Osteoblast (primary cell): ENCODE data around the gene SETX. TPM values are rescaled to one million over a fixed set of nuclear protein-coding genes. Genes with fewer than 3 reads are reported as not detected.

ENCODE experiments used
- DNase-seq: peaks from one replicate; pipeline ENCODE4 v3.0.0; 2011; ENCODE audit warnings: low spot score, mixed read lengths; ENCODE audit not compliant: insufficient read length; ENCODE audit errors: missing footprints
- H2AFZ ChIP-seq: 2 replicates; pipeline ENCODE4 v1.6.0; 2011; ENCODE audit warnings: mild to moderate bottlenecking, low read length
- H3K27ac ChIP-seq: 2 replicates; pipeline ENCODE4 v1.5.1; 2011; ENCODE audit warnings: mild to moderate bottlenecking, low read depth, low read length, moderate library complexity
- H3K27me3 ChIP-seq: 2 replicates; pipeline ENCODE4 v1.6.0; 2012; ENCODE audit warnings: mild to moderate bottlenecking, control low read depth, inconsistent platforms, low read length, moderate library complexity; ENCODE audit not compliant: insufficient read depth
- H3K36me3 ChIP-seq: 2 replicates; pipeline ENCODE4 v1.5.1; 2011; ENCODE audit warnings: mild to moderate bottlenecking, low read length, control low read depth, moderate library complexity; ENCODE audit not compliant: insufficient read depth
- H3K4me1 ChIP-seq: 2 replicates; pipeline ENCODE4 v1.5.1; 2011; ENCODE audit warnings: mild to moderate bottlenecking, low read length, control low read depth, moderate library complexity; ENCODE audit not compliant: insufficient read depth
- H3K4me2 ChIP-seq: 2 replicates; pipeline ENCODE4 v1.6.0; 2011; ENCODE audit warnings: mild to moderate bottlenecking, low read length; ENCODE audit not compliant: insufficient read depth
- H3K4me3 ChIP-seq: fragments of 200-600 bp; sonication (generic); 3 replicates; pipeline ENCODE4 v1.5.1; 2012; ENCODE audit warnings: mild to moderate bottlenecking, low read length, inconsistent platforms; ENCODE audit not compliant: insufficient read depth
- H3K79me2 ChIP-seq: 2 replicates; pipeline ENCODE4 v1.6.0; 2012; ENCODE audit warnings: mild to moderate bottlenecking, low read length, control low read depth, inconsistent platforms; ENCODE audit not compliant: insufficient read depth
- H3K9me3 ChIP-seq: 2 replicates; pipeline ENCODE4 v1.5.1; 2011; ENCODE audit warnings: low read depth, low read length, control low read depth
- H4K20me1 ChIP-seq: 2 replicates; pipeline ENCODE4 v1.6.0; 2012; ENCODE audit warnings: mild to moderate bottlenecking, low read length, control low read depth; ENCODE audit not compliant: insufficient read depth
- total RNA-seq: library from RNA; depleted of rRNA; stranded (reverse); fragments of >200 nt; gene quantifications from 2 replicates; pipeline ENCODE4 v1.2.3, GENCODE V29; 2012
- TF ChIP-seq, protein P1 (sequence below): IDR thresholded peaks from 2 replicates; pipeline ENCODE4 v1.5.1; 2011; ENCODE audit warnings: mild to moderate bottlenecking, low read depth, low read length, moderate library complexity; ENCODE audit errors: extremely low read depth

Gene SETX
- total RNA-seq, 1 donor: 89.0 TPM

DNA sequence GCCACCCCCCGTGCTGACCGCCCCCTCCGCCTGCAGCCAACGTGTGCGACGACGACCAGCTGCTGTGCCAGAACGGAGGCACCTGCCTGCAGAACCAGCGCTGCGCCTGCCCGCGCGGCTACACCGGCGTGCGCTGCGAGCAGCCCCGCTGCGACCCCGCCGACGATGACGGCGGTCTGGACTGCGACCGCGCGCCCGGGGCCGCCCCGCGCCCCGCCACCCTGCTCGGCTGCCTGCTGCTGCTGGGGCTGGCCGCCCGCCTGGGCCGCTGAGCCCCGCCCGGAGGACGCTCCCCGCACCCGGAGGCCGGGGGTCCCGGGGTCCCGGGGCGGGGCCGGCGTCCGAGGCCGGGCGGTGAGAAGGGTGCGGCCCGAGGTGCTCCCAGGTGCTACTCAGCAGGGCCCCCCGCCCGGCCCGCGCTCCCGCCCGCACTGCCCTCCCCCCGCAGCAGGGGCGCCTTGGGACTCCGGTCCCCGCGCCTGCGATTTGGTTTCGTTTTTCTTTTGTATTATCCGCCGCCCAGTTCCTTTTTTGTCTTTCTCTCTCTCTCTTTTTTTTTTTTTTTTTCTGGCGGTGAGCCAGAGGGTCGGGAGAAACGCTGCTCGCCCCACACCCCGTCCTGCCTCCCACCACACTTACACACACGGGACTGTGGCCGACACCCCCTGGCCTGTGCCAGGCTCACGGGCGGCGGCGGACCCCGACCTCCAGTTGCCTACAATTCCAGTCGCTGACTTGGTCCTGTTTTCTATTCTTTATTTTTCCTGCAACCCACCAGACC lies 112.8 kb downstream of the SETX start:
- no peaks in the 10 kb centered on the region for H3K36me3 ChIP-seq
- peak; percentile 91 for DNase-seq

DNA sequence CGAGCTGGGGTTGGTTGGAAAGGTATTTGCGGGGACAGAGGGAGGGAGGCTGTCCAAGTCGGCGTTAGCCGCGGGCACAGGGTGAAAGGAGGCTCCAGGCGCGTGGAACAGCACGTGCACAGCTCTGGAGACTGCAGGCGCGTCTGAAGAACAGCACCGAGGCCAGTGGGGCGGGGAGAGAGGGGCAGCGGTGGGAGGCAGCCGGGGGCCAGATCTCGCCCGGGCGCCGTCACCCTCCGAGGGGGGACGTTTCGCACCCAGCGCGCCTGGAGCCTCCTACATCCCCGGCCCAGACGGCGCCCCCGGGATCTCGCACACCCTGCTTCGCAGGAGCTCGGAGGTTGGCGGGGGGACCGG lies 113.3 kb downstream of the SETX start:
- peak overlapping the region; percentile 62 for H2AFZ ChIP-seq

More for the DNA sequence above, 112.8 kb downstream of the SETX start:
- Histone ChIP-seq H4K20me1 (peaks cover 4% of the 10 kb centered on the region), H3K4me1 (peaks cover 27% of the 10 kb centered on the region), H3K4me2 (peak overlapping the region; percentile 87), H3K9me3 (no peaks in the 10 kb centered on the region), H3K79me2 (no peaks in the 10 kb centered on the region), H2AFZ (peak overlapping the region; percentile 74), H3K4me3 (peak overlapping the region; percentile 73), H3K27me3 (peaks cover 24% of the 10 kb centered on the region), H3K27ac (peak overlapping the region; percentile 33)
- TF ChIP-seq, protein P1, sequence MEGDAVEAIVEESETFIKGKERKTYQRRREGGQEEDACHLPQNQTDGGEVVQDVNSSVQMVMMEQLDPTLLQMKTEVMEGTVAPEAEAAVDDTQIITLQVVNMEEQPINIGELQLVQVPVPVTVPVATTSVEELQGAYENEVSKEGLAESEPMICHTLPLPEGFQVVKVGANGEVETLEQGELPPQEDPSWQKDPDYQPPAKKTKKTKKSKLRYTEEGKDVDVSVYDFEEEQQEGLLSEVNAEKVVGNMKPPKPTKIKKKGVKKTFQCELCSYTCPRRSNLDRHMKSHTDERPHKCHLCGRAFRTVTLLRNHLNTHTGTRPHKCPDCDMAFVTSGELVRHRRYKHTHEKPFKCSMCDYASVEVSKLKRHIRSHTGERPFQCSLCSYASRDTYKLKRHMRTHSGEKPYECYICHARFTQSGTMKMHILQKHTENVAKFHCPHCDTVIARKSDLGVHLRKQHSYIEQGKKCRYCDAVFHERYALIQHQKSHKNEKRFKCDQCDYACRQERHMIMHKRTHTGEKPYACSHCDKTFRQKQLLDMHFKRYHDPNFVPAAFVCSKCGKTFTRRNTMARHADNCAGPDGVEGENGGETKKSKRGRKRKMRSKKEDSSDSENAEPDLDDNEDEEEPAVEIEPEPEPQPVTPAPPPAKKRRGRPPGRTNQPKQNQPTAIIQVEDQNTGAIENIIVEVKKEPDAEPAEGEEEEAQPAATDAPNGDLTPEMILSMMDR: no peak

DNA sequence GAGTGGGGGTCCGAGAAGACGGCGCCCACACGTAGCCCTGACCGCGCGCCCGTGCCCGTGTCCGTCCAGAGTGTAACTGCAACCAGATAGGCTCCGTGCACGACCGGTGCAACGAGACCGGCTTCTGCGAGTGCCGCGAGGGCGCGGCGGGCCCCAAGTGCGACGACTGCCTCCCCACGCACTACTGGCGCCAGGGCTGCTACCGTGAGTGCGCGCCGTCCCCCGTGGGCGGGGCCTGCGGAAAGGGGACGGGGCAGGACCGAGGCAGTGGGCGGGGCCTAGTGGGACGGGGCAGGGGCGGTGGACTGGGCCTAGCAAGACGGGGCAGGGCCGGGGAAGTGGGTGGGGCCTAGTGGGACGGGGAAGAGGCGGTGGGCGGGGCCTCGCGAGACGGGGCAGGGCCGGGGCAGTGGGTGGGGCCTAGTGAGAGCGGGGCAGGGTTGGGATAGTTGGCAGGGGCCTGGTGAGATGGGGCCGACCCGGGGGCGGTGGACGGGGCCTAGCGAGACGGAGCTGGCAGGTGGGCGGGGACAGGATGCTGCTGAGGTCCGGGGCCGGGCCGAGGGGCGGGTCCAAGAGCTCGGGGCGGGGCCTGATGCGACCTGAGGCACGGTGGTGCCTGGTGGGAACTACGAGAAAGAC lies 113.8 kb downstream of the SETX start:
- Histone ChIP-seq H3K4me2 (peak overlapping the region; percentile 87), H3K79me2 (no peaks in the 10 kb centered on the region), H3K27ac (no peak overlapping the region), H3K4me1 (peaks cover 22% of the 10 kb centered on the region), H3K9me3 (no peaks in the 10 kb centered on the region), H2AFZ (peak overlapping the region; percentile 62), H3K27me3 (peaks cover 24% of the 10 kb centered on the region), H3K4me3 (peak overlapping the region; percentile 73), H3K36me3 (no peaks in the 10 kb centered on the region), H4K20me1 (peaks cover 4% of the 10 kb centered on the region)
- TF ChIP-seq, protein P1: no peak
- peak; percentile 98 for DNase-seq

More for the DNA sequence above, 113.3 kb downstream of the SETX start:
- Histone ChIP-seq H3K36me3 (no peaks in the 10 kb centered on the region), H3K79me2 (no peaks in the 10 kb centered on the region), H4K20me1 (peaks cover 4% of the 10 kb centered on the region), H3K9me3 (no peaks in the 10 kb centered on the region), H3K4me3 (peak overlapping the region; percentile 73), H3K4me1 (peaks cover 27% of the 10 kb centered on the region), H3K27ac (no peak overlapping the region), H3K4me2 (peak overlapping the region; percentile 87), H3K27me3 (peaks cover 24% of the 10 kb centered on the region)
- TF ChIP-seq, protein P1: no peak
- no peak for DNase-seq
